AG10803 (cell line): ENCODE measurements around the gene ALDH1B1.

Experiments used
- DNase-seq: peaks from one replicate; pipeline ENCODE4 v3.0.0; 2010; ENCODE audit warnings: low read depth
- H3K4me3 ChIP-seq: 2 replicates; pipeline ENCODE4 v1.5.1; 2011; ENCODE audit warnings: mild to moderate bottlenecking, low read length, control low read depth
- TF ChIP-seq, protein P1 (sequence below): conservative IDR thresholded peaks from 2 replicates; pipeline ENCODE4 v1.5.1; 2011; ENCODE audit warnings: mild to moderate bottlenecking, low read length, control low read depth, inconsistent platforms

Gene ALDH1B1

DNA sequence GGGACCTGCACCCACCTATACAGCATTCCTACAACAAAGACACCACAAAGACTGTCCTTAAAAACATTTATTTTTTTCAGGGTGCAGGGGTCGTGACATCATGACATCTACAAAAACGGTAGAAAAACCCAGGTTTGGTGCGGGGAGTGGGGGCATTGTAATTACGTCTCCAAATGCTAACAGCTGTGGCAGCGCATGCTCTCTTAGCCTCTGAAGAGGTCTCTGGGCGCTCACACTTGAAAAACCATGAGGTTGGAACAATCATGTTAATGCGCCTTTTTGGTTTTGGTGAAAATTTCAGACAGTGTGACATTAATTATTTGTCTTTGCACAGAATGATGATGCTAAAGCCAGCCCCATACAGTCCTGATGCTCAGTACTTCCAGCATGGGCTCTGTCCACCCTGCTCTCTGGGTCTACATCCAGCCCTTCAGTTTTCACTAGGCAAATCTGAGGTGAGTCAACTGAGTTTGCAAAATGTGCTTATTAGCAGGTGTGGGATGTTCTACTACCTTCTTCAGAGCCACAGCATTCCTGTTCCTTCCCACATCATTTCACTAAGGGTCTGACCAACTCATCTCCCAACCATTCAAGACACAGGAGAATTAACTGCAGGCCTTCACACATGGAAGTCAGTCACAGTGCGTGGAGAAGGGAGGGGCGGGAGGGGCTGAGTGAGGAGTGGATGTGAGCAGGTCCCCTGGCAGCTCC lies 14.1 kb downstream of the ALDH1B1 start:
- no peak overlapping the region for H3K4me3 ChIP-seq
- no peak for DNase-seq
- TF ChIP-seq, protein P1, sequence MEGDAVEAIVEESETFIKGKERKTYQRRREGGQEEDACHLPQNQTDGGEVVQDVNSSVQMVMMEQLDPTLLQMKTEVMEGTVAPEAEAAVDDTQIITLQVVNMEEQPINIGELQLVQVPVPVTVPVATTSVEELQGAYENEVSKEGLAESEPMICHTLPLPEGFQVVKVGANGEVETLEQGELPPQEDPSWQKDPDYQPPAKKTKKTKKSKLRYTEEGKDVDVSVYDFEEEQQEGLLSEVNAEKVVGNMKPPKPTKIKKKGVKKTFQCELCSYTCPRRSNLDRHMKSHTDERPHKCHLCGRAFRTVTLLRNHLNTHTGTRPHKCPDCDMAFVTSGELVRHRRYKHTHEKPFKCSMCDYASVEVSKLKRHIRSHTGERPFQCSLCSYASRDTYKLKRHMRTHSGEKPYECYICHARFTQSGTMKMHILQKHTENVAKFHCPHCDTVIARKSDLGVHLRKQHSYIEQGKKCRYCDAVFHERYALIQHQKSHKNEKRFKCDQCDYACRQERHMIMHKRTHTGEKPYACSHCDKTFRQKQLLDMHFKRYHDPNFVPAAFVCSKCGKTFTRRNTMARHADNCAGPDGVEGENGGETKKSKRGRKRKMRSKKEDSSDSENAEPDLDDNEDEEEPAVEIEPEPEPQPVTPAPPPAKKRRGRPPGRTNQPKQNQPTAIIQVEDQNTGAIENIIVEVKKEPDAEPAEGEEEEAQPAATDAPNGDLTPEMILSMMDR, result no peak

DNA sequence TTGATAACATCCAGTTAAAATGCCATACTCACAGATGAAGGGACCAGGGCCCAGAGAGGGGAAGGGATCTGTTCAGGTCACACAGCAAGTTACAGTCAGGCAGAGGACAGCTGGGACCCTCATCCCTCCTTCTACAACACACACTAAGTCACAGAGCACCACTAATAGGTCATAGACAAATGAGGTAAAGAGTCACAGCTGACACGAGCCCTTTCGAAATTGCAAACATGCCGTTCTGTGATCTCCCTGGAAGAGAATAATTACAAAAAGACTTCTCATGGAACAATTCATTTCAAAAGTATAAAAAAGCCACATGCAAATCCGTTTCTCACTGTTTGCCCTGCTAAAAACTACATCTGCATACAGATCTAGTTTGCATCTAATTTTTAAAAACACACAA lies 16.2 kb downstream of the ALDH1B1 start:
- no peak overlapping the region for H3K4me3 ChIP-seq
- no peak for DNase-seq
- TF ChIP-seq, protein P1, result no peak

DNA sequence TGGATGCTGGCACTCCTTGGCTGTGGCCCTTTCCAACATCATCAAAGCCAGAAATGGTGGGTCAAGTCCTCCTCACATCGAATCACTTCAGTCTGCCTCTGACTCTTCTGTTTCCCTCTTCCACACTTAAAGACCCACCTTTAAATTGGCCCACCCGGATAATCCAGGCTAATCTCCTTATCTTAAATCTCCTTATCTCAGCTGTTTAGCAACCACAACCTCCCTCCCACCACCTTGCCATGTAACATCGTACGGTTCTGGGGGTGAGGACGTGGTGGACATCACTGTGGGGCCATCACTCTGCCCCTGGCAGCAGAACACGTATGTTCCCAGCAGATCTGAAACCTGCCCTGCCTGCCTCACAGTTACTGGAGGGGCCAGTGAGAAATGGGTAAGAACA lies 20.2 kb downstream of the ALDH1B1 start:
- TF ChIP-seq, protein P1, result no peak
- H3K4me3 ChIP-seq, result no peak overlapping the region
- no peak for DNase-seq

DNA sequence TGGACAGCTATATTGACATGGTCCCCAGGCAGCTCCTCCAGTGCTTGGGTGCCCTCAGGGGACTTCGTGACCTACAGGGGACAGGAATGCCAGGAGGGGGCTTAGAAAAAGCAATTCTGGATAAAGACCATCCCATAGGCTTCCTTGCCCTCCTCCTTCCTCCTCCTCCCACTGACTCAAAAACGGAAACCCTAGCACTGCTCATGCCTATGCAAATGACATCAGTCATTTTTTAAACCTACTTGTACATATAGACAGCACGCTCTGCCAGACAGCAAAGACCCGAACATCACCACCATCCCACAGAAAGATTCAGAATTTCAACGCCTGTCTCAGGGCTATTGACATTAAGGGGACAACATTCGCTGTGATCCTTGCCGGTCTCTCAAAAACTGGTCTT lies 20.8 kb downstream of the ALDH1B1 start:
- TF ChIP-seq, protein P1, result no peak
- DNase-seq, result no peak
- H3K4me3 ChIP-seq, result no peak overlapping the region

DNA sequence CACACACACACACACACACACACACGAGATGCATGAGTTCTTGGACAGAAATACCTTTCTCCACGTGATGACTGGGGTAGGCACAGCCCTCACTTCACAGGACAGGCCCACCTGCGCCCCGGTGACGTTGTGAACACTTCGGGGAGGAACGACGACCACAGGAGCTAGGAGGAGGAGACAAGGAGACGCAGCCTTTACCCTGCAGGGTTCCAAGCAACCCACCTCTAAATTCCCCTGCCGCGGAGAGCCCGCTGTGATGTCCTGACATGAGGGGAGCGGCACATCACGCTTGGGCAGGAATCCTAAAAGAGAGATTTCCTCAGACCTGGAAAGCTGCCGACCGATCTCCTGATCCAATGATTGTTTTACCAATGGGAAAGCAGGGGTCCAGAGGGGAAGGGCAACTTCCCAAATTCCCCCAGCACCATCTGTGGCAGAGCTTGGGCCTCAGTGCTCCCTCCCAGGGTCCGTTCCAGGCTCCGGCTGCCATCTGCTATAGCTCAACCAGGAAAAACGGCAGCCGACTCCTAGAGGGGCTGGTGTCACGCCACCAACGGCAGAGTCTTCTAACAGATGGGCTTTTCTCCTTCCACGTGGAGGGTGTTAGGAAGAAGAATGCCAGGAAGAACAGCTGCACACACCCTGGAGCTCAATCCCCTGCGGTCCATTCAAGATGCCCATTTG lies 21.7 kb downstream of the ALDH1B1 start:
- DNase-seq, result no peak
- TF ChIP-seq, protein P1, result no peak
- H3K4me3 ChIP-seq, result no peak overlapping the region

DNA sequence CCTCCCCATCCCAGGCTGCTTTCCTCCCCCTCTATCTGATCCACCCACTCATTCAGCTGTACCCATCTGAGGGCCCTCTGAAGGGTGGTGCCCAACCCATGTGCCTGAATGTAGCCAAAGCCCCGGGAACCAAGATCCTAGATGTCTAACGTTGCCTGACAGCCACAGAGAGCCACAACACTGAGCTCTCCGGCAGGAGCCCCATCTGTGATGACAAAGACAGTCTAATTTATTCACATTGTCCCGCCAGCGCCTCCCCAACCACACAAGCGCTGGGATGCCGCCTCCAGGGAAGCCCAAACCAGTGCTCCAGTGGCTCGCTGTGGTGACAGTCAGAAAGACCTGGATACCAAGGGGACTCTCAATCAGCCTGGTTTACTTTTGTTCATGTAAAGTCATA lies 23.4 kb downstream of the ALDH1B1 start:
- H3K4me3 ChIP-seq, result no peak overlapping the region
- TF ChIP-seq, protein P1, result no peak
- DNase-seq, result no peak

DNA sequence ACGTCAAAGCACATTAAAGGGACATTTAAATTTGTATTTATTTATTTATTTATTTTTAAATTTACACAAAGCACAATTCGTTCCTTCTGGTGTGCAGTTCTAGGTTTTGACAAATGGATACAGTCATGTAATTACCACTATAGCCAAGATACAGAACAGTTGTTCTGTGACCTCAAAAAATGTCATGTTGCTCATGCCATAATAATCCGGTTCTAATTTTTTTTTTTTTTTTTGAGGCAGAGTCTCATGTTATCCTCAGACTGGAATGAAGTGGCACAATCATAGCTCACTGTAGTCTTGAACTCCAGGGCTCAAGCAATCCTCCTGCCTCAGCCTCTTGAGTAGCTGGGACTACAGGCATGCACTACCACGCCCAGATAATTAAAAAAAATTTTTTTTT lies 24.0 kb downstream of the ALDH1B1 start:
- TF ChIP-seq, protein P1, result no peak
- no peak overlapping the region for H3K4me3 ChIP-seq
- DNase-seq, result peak; percentile 15
